ENCODE data around the gene SNX5. TPM values are rescaled to one million over a fixed set of nuclear protein-coding genes. Genes with fewer than 3 reads are reported as not detected.

The SNX5 gene
- total and polyA plus RNA-seq, 2 of the 8 experiments (the other 6 are each of a cell fraction or from before 2014, with no cell fraction given) = 155 to 194 TPM

- H3K23me2 ChIP-seq (ENCODE audit: low read depth, low read length) = no peaks in the 10 kb centered on the region
- H3K27ac ChIP-seq (ENCODE audit: low read depth, low read length) = no peak overlapping the region
- H2BK5ac ChIP-seq (ENCODE audit: low read depth, low read length) = peak overlapping the region; percentile 12; the same call in 1 of the 2 replicates
- no peak overlapping the region for H2BK20ac ChIP-seq (ENCODE audit: low read length)
- no peak overlapping the region for H3K4ac ChIP-seq (replicated peaks; ENCODE audit: insufficient read length, low read depth, low read length)
- H3K23ac ChIP-seq (ENCODE audit: insufficient read length) = no peak overlapping the region
- H3K79me2 ChIP-seq (ENCODE audit: control insufficient read depth in 1 of 2, insufficient read depth in 2 of 2, low read length in 2 of 2) = no peaks in the 10 kb centered on the region
- H3K56ac ChIP-seq (replicated peaks; ENCODE audit: insufficient read length, low read depth, low read length) = no peak overlapping the region
- WGBS, 2 experiments (ENCODE audit: extremely low coverage in 1 of 2, insufficient coverage in 1 of 2, insufficient read length in 1 of 2, insufficient replicate concordance in 2 of 2, low coverage in 1 of 2, low lambda C conversion rate in 2 of 2, missing lambda C conversion rate in 1 of 2) = 73% methylated on average over 8 of the region's 8 CpGs; no CpG with 5 or more reads in 1 of the 2 experiments
- H3K14ac ChIP-seq (ENCODE audit: insufficient read length) = no peak overlapping the region
- H3K36me3 ChIP-seq (ENCODE audit: control insufficient read depth in 2 of 4, insufficient read depth in 4 of 4, low read length in 3 of 4) = peaks cover 0 to 6% (median 1%) of the 10 kb centered on the region in 4 experiments; a peak in 2 of 8 replicates
- CTCF ChIA-PET (ENCODE audit: partially characterized antibody) = interaction anchor here (0.6 to 4.9 kb wide), 7 partner anchors 12 to 312 kb away, joined by 3 to 26 read pairs (median 8); no protein-coding TSS in a partner anchor
- H2BK15ac ChIP-seq (ENCODE audit: low read length) = no peak overlapping the region
- FAIRE-seq = no peak
- no peak overlapping the region; a peak in 1 of 4 replicates for H3K4me2 ChIP-seq (ENCODE audit: insufficient read depth in 1 of 2, low read depth in 2 of 2, low read length in 2 of 2)
- H3K27me3 ChIP-seq (replicated peaks in 1 of 4; ENCODE audit: control insufficient read depth in 3 of 4, extremely low read depth in 1 of 4, insufficient read depth in 3 of 4, low read length in 3 of 4) = no peaks in the 10 kb centered on the region
- no peak overlapping the region for H4K91ac ChIP-seq (replicated peaks; ENCODE audit: insufficient read length, low read length)
- H4K5ac ChIP-seq (ENCODE audit: insufficient read length, low read depth, low read length) = no peak overlapping the region
- no peak for DNase-seq (ENCODE audit: low read depth in 1 of 2, low spot score in 2 of 2)
- peaks cover 0 to 4% of the 10 kb centered on the region in 2 experiments for H4K20me1 ChIP-seq (replicated peaks in 1 of 2; ENCODE audit: control insufficient read depth in 1 of 2, insufficient read depth in 2 of 2, low read length in 2 of 2)
- H3K4me1 ChIP-seq (replicated peaks in 1 of 4; ENCODE audit: control insufficient read depth in 3 of 4, insufficient read depth in 4 of 4, low read length in 3 of 4) = peaks cover 10 to 29% (median 17%) of the 10 kb centered on the region in 4 experiments
- H2AK5ac ChIP-seq (ENCODE audit: low read depth, low read length) = peak overlapping the region; percentile 46; the same call in 1 of the 2 replicates
- H4K8ac ChIP-seq (ENCODE audit: extremely low read depth, insufficient read depth, low read length) = no peak overlapping the region
- H2BK12ac ChIP-seq (ENCODE audit: low read depth, low read length) = no peak overlapping the region
- H3K9me3 ChIP-seq (ENCODE audit: insufficient read depth in 2 of 2, low read depth in 1 of 2, low read length in 1 of 2) = no peaks in the 10 kb centered on the region
- H3K9ac ChIP-seq (replicated peaks in 1 of 4; ENCODE audit: extremely low read depth in 1 of 4, low read depth in 3 of 4, low read length in 3 of 4) = no peak overlapping the region
- no peak overlapping the region for H2BK120ac ChIP-seq (replicated peaks; ENCODE audit: low read depth, low read length)
- H3K18ac ChIP-seq (ENCODE audit: extremely low read depth, low read length) = peak overlapping the region; percentile 49; the same call in 1 of the 2 replicates
- TF ChIP-seq CHD2 (IDR thresholded peaks at IDR 0.05; ENCODE audit: low read length) (no peak), CBX8 (IDR thresholded peaks at IDR 0.05; ENCODE audit: borderline replicate concordance, low read depth, low read length) (no peak), HDAC6 (IDR thresholded peaks at IDR 0.05; ENCODE audit: low read depth, low read length) (no peak), BRCA1 (IDR thresholded peaks at IDR 0.05; ENCODE audit: low read depth, low read length) (no peak), CBX5 (IDR thresholded peaks at IDR 0.05; ENCODE audit: low read depth, low read length) (no peak), SIN3A (conservative IDR thresholded peaks at IDR 0.05 in 1 of 2, IDR thresholded peaks at IDR 0.05 in 1 of 2; ENCODE audit: low read depth in 1 of 2, low read length in 2 of 2) (no peak), CEBPB (IDR thresholded peaks at IDR 0.05; ENCODE audit: low read depth, low read length) (no peak), GTF2F1 (IDR thresholded peaks at IDR 0.05; ENCODE audit: borderline replicate concordance, low read depth, low read length) (no peak), RFX5 (IDR thresholded peaks at IDR 0.05; ENCODE audit: borderline replicate concordance, low read depth, low read length) (no peak), EGR1 (IDR thresholded peaks at IDR 0.05; ENCODE audit: borderline replicate concordance, low read depth, low read length) (no peak), TCF12 (IDR thresholded peaks at IDR 0.05; ENCODE audit: low read depth, low read length) (no peak), SP4 (IDR thresholded peaks at IDR 0.05; ENCODE audit: low read length) (no peak), POLR2A (IDR thresholded peaks at IDR 0.05; ENCODE audit: control extremely low read depth in 1 of 2, low read depth in 2 of 2, low read length in 2 of 2) (no peak), HDAC2 (IDR thresholded peaks at IDR 0.05; ENCODE audit: borderline replicate concordance in 1 of 2, low read depth in 2 of 2, low read length in 2 of 2) (no peak)
- H2AFZ ChIP-seq (ENCODE audit: low read length) = no peak overlapping the region
- H3K4me3 ChIP-seq (ENCODE audit: extremely low read depth in 1 of 4, insufficient read depth in 2 of 4, low read depth in 3 of 4, low read length in 4 of 4) = no peak overlapping the region
- no peaks in the 10 kb centered on the region for H3K79me1 ChIP-seq (ENCODE audit: low read depth, low read length)
- POLR2A ChIA-PET (ENCODE audit: partially characterized antibody) = interaction anchor here (0.9 to 1.3 kb wide), 5 partner anchors 10 to 364 kb away, joined by 3 to 5 read pairs (median 3); no protein-coding TSS in a partner anchor
Measured at GRCh38 chr20:17936286-17936760, 32.3 kb downstream of the SNX5 start.
